B cell (primary cell): Measurements from ENCODE around the gene OGDH.

Experiments used
- CTCF ChIP-seq: fragments of 200-600 bp; IDR thresholded peaks from one replicate; pipeline ENCODE4 v1.8.0; 2022; ENCODE audit warnings: antibody characterized with exemption, mild to moderate bottlenecking
- EZH2 ChIP-seq: IDR thresholded peaks from 2 replicates; pipeline ENCODE4 v1.6.1; 2012; ENCODE audit warnings: borderline replicate concordance, low read depth, mild to moderate bottlenecking, moderate library complexity, low read length; ENCODE audit not compliant: insufficient read depth, poor library complexity, severe bottlenecking

GRCh38 chr7:44735403-44736165, 129.2 kb downstream of the OGDH start:
- TF ChIP-seq CTCF: no peak
- no peak for TF ChIP-seq EZH2
